HepG2 (cell line): Measurements from ENCODE around the gene GDF9.

Experiments
- ATF7-NPFF ChIP-seq: sonication (generic); formaldehyde crosslinking; IDR thresholded peaks from 2 replicates; pipeline ENCODE4 v1.8.1; 2023; ENCODE audit warnings: mild to moderate bottlenecking, low read depth, missing genetic modification reagents, moderate library complexity
- EHMT2 ChIP-seq: fragments of 200-600 bp; sonication (generic); IDR thresholded peaks from 2 replicates; pipeline ENCODE4 v1.7.0; 2017; ENCODE audit warnings: antibody characterized with exemption, low read depth, low read length, borderline replicate concordance
- ELF4 ChIP-seq: sonication (generic); formaldehyde crosslinking; IDR thresholded peaks from 2 replicates; pipeline ENCODE4 v1.5.0; 2020; ENCODE audit warnings: missing genetic modification reagents, mild to moderate bottlenecking, moderate library complexity, borderline replicate concordance
- MTA1 ChIP-seq: sonication (generic); formaldehyde crosslinking; IDR thresholded peaks from 2 replicates; pipeline ENCODE4 v1.4.0; 2020; ENCODE audit warnings: missing genetic modification reagents, mild to moderate bottlenecking, borderline replicate concordance
- NCOR1 ChIP-seq: fragments of 200-600 bp; sonication (generic); IDR thresholded peaks from 2 replicates; pipeline ENCODE4 v1.7.0; 2017; ENCODE audit warnings: antibody characterized with exemption, low read length, borderline replicate concordance
- SMC3 ChIP-seq: IDR thresholded peaks from 2 replicates; pipeline ENCODE4 v1.6.1; 2011; ENCODE audit warnings: low read length, improper control_type of control experiment
- ZBTB42 ChIP-seq: sonication (generic); formaldehyde crosslinking; IDR thresholded peaks from 2 replicates; pipeline ENCODE4 v1.5.0; 2020; ENCODE audit warnings: mild to moderate bottlenecking, missing genetic modification reagents
- ZFP41 ChIP-seq: sonication (generic); formaldehyde crosslinking; IDR thresholded peaks from 2 replicates; pipeline ENCODE4 v1.4.0; 2020; ENCODE audit warnings: mild to moderate bottlenecking, missing genetic modification reagents, borderline replicate concordance
- ZNF260 ChIP-seq: sonication (generic); formaldehyde crosslinking; IDR thresholded peaks from 2 replicates; pipeline ENCODE4 v1.4.0; 2020; ENCODE audit warnings: missing genetic modification reagents, low read depth, mild to moderate bottlenecking, borderline replicate concordance
- ZSCAN20 ChIP-seq: sonication (generic); formaldehyde crosslinking; IDR thresholded peaks from 2 replicates; pipeline ENCODE4 v1.4.0; 2020; ENCODE audit warnings: missing genetic modification reagents, mild to moderate bottlenecking, borderline replicate concordance
- TF ChIP-seq, protein P1 (sequence below): sonication (generic); formaldehyde crosslinking; IDR thresholded peaks from 2 replicates; pipeline ENCODE4 v1.5.0; 2020; ENCODE audit warnings: mild to moderate bottlenecking, missing genetic modification reagents, moderate library complexity
- TF ChIP-seq, protein P2 (sequence below): sonication (generic); formaldehyde crosslinking; IDR thresholded peaks from 2 replicates; pipeline ENCODE4 v1.4.0; 2020; ENCODE audit warnings: mild to moderate bottlenecking, missing genetic modification reagents
- TF ChIP-seq, protein P3 (sequence below): sonication (generic); formaldehyde crosslinking; IDR thresholded peaks from 2 replicates; pipeline ENCODE4 v1.8.1; 2023; ENCODE audit warnings: missing genetic modification reagents, inconsistent platforms, borderline replicate concordance

DNA sequence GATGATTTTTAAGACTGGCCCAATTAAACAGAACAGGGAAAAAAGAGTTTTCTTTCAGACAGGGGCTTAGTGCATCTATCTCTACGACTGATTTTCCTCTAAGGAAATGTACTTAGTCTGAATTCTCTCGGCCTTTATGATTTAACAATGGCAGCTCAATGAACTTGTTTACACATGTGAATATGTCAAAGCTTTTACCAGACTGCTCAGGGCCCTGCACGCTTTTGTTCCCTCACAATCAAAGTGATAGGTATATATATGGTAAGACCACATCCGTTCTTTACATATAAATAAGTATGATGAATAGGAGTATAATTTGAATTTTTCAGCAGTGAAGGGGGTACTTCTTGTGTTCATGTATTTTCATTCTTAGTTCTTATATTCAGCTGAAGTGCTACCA is 34.8 kb upstream of the GDF9 start:
- TF ChIP-seq SMC3 (no peak), ZBTB42 (CRISPR knock-in tag) (no peak), MTA1 (no peak), ELF4 (CRISPR knock-in tag) (no peak), ATF7-NPFF (no peak), ZFP41 (no peak), ZSCAN20 (no peak), ZNF260 (CRISPR knock-in tag) (no peak), NCOR1 (no peak), EHMT2 (no peak)
- TF ChIP-seq, protein P1, sequence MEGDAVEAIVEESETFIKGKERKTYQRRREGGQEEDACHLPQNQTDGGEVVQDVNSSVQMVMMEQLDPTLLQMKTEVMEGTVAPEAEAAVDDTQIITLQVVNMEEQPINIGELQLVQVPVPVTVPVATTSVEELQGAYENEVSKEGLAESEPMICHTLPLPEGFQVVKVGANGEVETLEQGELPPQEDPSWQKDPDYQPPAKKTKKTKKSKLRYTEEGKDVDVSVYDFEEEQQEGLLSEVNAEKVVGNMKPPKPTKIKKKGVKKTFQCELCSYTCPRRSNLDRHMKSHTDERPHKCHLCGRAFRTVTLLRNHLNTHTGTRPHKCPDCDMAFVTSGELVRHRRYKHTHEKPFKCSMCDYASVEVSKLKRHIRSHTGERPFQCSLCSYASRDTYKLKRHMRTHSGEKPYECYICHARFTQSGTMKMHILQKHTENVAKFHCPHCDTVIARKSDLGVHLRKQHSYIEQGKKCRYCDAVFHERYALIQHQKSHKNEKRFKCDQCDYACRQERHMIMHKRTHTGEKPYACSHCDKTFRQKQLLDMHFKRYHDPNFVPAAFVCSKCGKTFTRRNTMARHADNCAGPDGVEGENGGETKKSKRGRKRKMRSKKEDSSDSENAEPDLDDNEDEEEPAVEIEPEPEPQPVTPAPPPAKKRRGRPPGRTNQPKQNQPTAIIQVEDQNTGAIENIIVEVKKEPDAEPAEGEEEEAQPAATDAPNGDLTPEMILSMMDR (CRISPR knock-in tag) = no peak
- TF ChIP-seq, protein P2, sequence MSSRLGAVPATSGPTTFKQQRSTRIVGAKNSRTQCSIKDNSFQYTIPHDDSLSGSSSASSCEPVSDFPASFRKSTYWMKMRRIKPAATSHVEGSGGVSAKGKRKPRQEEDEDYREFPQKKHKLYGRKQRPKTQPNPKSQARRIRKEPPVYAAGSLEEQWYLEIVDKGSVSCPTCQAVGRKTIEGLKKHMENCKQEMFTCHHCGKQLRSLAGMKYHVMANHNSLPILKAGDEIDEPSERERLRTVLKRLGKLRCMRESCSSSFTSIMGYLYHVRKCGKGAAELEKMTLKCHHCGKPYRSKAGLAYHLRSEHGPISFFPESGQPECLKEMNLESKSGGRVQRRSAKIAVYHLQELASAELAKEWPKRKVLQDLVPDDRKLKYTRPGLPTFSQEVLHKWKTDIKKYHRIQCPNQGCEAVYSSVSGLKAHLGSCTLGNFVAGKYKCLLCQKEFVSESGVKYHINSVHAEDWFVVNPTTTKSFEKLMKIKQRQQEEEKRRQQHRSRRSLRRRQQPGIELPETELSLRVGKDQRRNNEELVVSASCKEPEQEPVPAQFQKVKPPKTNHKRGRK (CRISPR knock-in tag) = no peak
- TF ChIP-seq, protein P3, sequence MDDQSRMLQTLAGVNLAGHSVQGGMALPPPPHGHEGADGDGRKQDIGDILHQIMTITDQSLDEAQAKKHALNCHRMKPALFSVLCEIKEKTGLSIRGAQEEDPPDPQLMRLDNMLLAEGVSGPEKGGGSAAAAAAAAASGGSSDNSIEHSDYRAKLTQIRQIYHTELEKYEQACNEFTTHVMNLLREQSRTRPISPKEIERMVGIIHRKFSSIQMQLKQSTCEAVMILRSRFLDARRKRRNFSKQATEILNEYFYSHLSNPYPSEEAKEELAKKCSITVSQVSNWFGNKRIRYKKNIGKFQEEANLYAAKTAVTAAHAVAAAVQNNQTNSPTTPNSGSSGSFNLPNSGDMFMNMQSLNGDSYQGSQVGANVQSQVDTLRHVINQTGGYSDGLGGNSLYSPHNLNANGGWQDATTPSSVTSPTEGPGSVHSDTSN (CRISPR knock-in tag) = no peak
